GM19395 (cell line): ENCODE results near the gene SLC33A1.
A peak's percentile ranks its signal among the peaks of the same experiment; 100 is the strongest.
"Not testable (repeated sequence)": the region's sequence is repeated elsewhere in the genome, so short reads cannot be mapped to it uniquely, and the experiment has no call there.

ENCODE experiments used
- ATAC-seq: cut with Tn5 transposase; IDR thresholded peaks from one replicate; pipeline ENCODE4 v1.9.1; 2021; ENCODE audit warnings: mild to moderate bottlenecking, moderate library complexity; ENCODE audit not compliant: unreplicated experiment

Gene SLC33A1

GRCh38 chr3:155862290-155862982, 8.2 kb upstream of the SLC33A1 start:
- not testable (repeated sequence) for ATAC-seq

- no peak for ATAC-seq
Observed at GRCh38 chr3:155861476-155862183, 7.4 kb upstream of the SLC33A1 start.

- not testable (repeated sequence) for ATAC-seq
Observed at GRCh38 chr3:155860424-155860823, 6.2 kb upstream of the SLC33A1 start.

GRCh38 chr3:155859859-155860258, 5.6 kb upstream of the SLC33A1 start:
- peak; percentile 48 for ATAC-seq

- ATAC-seq: peak; percentile 13
Observed at GRCh38 chr3:155853214-155854140, 750 bp downstream of the SLC33A1 start.

GRCh38 chr3:155852341-155852740, 1.9 kb downstream of the SLC33A1 start:
- no peak for ATAC-seq

- ATAC-seq: not testable (repeated sequence)
Observed at GRCh38 chr3:155849404-155849803, 4.8 kb downstream of the SLC33A1 start.

- ATAC-seq: no peak
Observed at GRCh38 chr3:155847993-155848392, 6.2 kb downstream of the SLC33A1 start.

GRCh38 chr3:155846119-155846518, 8.1 kb downstream of the SLC33A1 start:
- no peak for ATAC-seq

GRCh38 chr3:155843569-155843968, 10.7 kb downstream of the SLC33A1 start:
- ATAC-seq: no peak

GRCh38 chr3:155835341-155836071, 18.7 kb downstream of the SLC33A1 start:
- no peak for ATAC-seq

GRCh38 chr3:155828490-155829098, 25.6 kb downstream of the SLC33A1 start:
- ATAC-seq: not testable (repeated sequence)

- no peak for ATAC-seq
Observed at GRCh38 chr3:155815030-155815545, 39.1 kb downstream of the SLC33A1 start.

GRCh38 chr3:155813224-155813623, 41.0 kb downstream of the SLC33A1 start:
- ATAC-seq: not testable (repeated sequence)

GRCh38 chr3:155809181-155809580, 45.0 kb downstream of the SLC33A1 start:
- no peak for ATAC-seq

GRCh38 chr3:155807823-155808222, 46.4 kb downstream of the SLC33A1 start:
- ATAC-seq: no peak

GRCh38 chr3:155805802-155806618, 48.2 kb downstream of the SLC33A1 start, which contains the start of gene C3orf33:
C3orf33 (minus strand) TSS chr3:155806278; CDS start chr3:155806252, 26 bp downstream.
- ATAC-seq: peak; percentile 95

- peak; percentile 34 for ATAC-seq
Observed at GRCh38 chr3:155805204-155805801, 48.9 kb downstream of the SLC33A1 start.

GRCh38 chr3:155804323-155804722, 49.9 kb downstream of the SLC33A1 start:
- ATAC-seq: no peak
